DND-41 (cell line): Measurements from ENCODE around the gene ZNF398.

Experiments
- EZH2 ChIP-seq: IDR thresholded peaks from 3 replicates; pipeline ENCODE4 v1.6.1; 2012; ENCODE audit warnings: borderline replicate concordance, low read depth, mild to moderate bottlenecking, moderate library complexity, low read length, inconsistent platforms; ENCODE audit not compliant: severe bottlenecking
- TF ChIP-seq, protein P1 (sequence below): IDR thresholded peaks from 2 replicates; pipeline ENCODE4 v1.5.1; 2012; ENCODE audit warnings: borderline replicate concordance, low read length, moderate library complexity, mild to moderate bottlenecking; ENCODE audit not compliant: poor library complexity, severe bottlenecking; ENCODE audit errors: extremely low read depth

DNA sequence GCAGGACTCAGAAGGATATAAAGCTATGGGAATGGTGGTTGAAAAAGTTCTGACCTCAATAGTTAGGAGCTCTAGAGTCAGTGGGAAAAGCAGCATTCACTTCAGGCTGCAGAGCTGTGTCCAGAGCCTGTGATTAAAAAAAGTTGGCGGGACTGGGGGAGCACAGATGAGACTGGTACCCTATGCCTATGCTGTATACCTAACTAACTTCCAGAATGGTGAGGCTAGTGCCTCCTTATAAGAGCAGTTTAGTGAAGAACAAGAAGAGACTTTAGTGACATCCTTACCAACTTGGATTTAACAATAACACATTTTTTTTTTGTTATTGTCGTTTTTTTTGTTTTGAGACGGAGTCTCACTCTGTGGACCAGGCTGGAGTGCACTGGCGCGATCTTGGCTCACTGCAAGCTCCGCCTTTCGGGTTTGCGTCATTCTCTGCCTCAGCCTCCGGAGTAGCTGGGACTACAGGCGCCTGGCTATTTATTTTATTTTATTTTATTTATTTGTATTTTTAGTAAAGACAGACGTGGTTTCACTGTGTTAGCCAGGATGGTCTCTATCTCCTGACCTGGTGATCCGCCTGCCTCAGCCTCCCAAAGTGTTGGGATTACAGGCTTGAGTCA, 41.5 kb downstream of the ZNF398 start:
- TF ChIP-seq EZH2 = no peak
- TF ChIP-seq, protein P1, sequence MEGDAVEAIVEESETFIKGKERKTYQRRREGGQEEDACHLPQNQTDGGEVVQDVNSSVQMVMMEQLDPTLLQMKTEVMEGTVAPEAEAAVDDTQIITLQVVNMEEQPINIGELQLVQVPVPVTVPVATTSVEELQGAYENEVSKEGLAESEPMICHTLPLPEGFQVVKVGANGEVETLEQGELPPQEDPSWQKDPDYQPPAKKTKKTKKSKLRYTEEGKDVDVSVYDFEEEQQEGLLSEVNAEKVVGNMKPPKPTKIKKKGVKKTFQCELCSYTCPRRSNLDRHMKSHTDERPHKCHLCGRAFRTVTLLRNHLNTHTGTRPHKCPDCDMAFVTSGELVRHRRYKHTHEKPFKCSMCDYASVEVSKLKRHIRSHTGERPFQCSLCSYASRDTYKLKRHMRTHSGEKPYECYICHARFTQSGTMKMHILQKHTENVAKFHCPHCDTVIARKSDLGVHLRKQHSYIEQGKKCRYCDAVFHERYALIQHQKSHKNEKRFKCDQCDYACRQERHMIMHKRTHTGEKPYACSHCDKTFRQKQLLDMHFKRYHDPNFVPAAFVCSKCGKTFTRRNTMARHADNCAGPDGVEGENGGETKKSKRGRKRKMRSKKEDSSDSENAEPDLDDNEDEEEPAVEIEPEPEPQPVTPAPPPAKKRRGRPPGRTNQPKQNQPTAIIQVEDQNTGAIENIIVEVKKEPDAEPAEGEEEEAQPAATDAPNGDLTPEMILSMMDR = no peak
